ENCODE measurements around the gene EFNA2.
A peak's percentile ranks its signal among the peaks of the same experiment; 100 is the strongest.

Gene EFNA2

DNA sequence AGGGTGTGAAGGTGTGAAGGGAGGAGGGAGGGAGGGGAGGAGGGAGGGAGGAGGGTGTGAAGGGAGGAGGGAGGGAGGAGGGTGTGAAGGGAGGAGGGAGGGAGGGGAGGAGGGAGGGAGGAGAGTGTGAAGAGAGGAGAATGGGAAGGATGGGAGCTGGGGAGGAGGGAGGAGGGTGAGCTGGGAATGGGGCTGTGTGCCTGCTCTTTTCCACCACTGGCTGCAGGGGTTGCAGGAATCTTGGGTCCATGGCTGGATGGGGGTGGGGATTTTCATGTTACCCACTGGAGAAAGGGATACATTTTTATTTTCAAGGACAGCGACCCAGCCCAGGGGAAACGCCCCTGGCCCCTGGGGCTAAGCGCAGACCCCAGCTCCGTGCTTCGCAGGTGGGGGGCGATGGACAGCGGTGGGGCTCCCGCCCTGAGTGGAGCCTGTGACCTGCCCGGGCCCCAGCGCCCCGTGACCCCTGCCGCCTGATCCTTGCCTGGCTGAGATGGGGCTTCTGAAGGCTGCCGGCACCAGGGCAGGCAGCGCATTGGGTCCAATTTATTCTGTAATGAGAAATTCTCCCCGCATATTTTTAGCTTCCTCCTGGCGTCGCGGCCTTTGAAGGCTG is 3.0 kb upstream of the EFNA2 start:
- Histone ChIP-seq H3K4me1 (ENCODE audit: insufficient read depth, low read length) (no peaks in the 10 kb centered on the region), H3K27me3 (ENCODE audit: insufficient read depth, low read length) (peaks cover 22% of the 10 kb centered on the region), H3K9me3 (ENCODE audit: insufficient read depth, low read depth, low read length) (no peaks in the 10 kb centered on the region), H3K27ac (ENCODE audit: low read depth, low read length) (no peak overlapping the region), H3K4me3 (ENCODE audit: low read length) (no peak overlapping the region), H3K36me3 (ENCODE audit: insufficient read depth, low read length) (peaks cover 10% of the 10 kb centered on the region; the same call in 1 of the 2 replicates), H3K9ac (ENCODE audit: low read depth, low read length) (no peak overlapping the region)
- WGBS = 83% methylated on average over 18 of the region's 18 CpGs

DNA sequence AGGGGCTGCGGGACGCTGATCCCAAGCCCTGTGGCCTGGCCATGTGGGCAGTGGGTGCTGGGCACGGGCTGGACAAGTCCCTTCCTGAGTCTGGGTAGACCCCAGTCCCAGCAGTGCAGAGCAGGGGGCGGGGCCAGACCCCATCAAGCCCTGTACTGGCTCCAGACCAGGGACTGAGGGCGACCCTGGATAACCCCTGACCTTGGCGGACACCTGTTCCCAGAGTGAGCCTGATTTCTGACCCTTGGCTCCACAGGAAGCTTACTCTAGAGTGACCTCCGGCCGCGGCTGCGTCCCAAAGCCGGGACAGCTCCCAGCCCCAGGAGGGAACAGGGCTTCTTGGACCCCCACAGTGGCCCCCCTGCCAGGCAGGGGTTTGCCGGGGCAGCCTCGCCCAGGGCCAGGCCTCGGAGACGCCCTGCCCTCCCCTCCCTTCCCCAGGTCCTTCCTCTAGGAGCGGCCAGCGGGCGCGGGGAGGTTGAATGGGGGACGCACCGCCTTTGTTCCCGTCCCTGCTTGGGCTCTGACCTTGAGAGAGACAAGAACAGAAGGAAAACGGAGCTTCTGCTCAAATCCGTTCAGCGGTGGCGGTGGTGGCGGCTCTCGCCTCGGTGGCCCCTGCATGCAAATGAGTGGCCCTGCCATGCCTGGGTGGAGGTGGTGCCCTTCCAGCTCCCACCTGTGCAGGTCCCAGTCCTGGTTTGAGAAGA is 2.3 kb upstream of the EFNA2 start:
- H3K27me3 ChIP-seq (ENCODE audit: insufficient read depth, low read length) = peaks cover 22% of the 10 kb centered on the region
- no peak overlapping the region for H3K4me3 ChIP-seq (ENCODE audit: low read length)
- H3K4me1 ChIP-seq (ENCODE audit: insufficient read depth, low read length) = no peaks in the 10 kb centered on the region
- H3K27ac ChIP-seq (ENCODE audit: low read depth, low read length) = no peak overlapping the region
- 76% methylated on average over 29 of the region's 29 CpGs for WGBS
- no peaks in the 10 kb centered on the region for H3K9me3 ChIP-seq (ENCODE audit: insufficient read depth, low read depth, low read length)
- no peak overlapping the region for H3K9ac ChIP-seq (ENCODE audit: low read depth, low read length)
- H3K36me3 ChIP-seq (ENCODE audit: insufficient read depth, low read length) = peaks cover 10% of the 10 kb centered on the region; the same call in 1 of the 2 replicates

DNA sequence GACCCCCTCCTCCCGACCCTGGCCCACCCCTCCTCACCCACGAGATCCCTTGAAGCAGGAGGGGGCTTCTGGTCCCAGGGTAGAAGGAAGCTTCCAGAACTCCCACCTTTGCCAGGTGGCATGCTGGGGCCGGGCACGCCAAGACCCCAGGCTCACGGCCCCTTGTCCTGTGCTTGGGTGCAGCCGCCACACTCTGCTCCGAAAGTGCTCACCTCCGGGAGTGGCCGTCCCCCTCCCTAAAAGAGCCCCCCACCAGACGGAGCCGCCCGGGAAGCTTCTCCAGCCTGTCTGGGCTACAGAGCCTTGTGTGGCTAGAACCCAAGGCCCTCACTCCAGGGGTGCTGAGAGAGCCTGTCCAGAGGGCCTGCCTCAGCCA is 1.8 kb upstream of the EFNA2 start:
- Histone ChIP-seq H3K27ac (ENCODE audit: low read depth, low read length) (no peak overlapping the region), H3K4me1 (ENCODE audit: insufficient read depth, low read length) (no peaks in the 10 kb centered on the region), H3K4me3 (ENCODE audit: low read length) (no peak overlapping the region), H3K9me3 (ENCODE audit: insufficient read depth, low read depth, low read length) (no peaks in the 10 kb centered on the region), H3K9ac (ENCODE audit: low read depth, low read length) (no peak overlapping the region), H3K27me3 (ENCODE audit: insufficient read depth, low read length) (peaks cover 22% of the 10 kb centered on the region), H3K36me3 (ENCODE audit: insufficient read depth, low read length) (peaks cover 7% of the 10 kb centered on the region; the same call in 1 of the 2 replicates)
- WGBS = 83% methylated on average over 12 of the region's 12 CpGs

DNA sequence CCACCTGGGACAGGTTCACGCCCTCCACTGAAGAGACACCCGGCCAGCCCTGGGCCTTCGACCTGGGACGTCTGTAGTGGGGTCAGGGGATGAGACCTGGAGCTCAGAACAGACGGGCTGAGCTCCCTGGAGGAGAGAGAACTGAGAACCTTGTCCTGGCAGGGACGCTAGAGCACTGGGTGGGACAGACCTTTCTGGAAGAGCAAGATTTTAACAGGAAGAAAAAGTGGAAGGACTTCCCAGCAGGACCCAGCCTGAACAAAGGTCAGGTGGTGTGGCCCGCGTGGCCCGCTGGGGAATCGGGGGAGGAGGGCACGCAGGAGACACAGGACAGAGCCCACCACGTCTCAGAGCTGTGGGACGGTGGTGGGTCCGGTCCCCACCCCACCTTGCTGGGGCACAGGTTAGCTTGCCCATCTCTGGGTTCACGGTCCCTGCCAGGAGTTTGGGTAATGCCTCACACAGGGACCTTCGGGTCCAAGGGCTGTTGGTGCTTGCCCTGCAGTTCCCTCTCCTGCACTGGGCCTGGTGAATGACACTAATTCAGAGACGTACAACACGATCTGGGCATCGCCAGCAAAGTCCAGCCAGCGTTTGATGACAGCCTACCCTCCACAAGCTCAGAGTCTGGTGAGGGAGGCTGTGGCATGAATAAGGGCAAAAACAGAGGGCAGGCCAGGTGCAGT is 1.2 kb upstream of the EFNA2 start:
- 81% methylated on average over 20 of the region's 20 CpGs for WGBS
- H3K9ac ChIP-seq (ENCODE audit: low read depth, low read length) = 0 out of 2 replicates have a peak overlapping the region, but pooled peaks have one; percentile 17
- H3K4me1 ChIP-seq (ENCODE audit: insufficient read depth, low read length) = no peaks in the 10 kb centered on the region
- no peak overlapping the region for H3K27ac ChIP-seq (ENCODE audit: low read depth, low read length)
- H3K36me3 ChIP-seq (ENCODE audit: insufficient read depth, low read length) = peaks cover 2% of the 10 kb centered on the region; the same call in 1 of the 2 replicates
- peaks cover 22% of the 10 kb centered on the region for H3K27me3 ChIP-seq (ENCODE audit: insufficient read depth, low read length)
- H3K4me3 ChIP-seq (ENCODE audit: low read length) = no peak overlapping the region
- no peaks in the 10 kb centered on the region for H3K9me3 ChIP-seq (ENCODE audit: insufficient read depth, low read depth, low read length)

DNA sequence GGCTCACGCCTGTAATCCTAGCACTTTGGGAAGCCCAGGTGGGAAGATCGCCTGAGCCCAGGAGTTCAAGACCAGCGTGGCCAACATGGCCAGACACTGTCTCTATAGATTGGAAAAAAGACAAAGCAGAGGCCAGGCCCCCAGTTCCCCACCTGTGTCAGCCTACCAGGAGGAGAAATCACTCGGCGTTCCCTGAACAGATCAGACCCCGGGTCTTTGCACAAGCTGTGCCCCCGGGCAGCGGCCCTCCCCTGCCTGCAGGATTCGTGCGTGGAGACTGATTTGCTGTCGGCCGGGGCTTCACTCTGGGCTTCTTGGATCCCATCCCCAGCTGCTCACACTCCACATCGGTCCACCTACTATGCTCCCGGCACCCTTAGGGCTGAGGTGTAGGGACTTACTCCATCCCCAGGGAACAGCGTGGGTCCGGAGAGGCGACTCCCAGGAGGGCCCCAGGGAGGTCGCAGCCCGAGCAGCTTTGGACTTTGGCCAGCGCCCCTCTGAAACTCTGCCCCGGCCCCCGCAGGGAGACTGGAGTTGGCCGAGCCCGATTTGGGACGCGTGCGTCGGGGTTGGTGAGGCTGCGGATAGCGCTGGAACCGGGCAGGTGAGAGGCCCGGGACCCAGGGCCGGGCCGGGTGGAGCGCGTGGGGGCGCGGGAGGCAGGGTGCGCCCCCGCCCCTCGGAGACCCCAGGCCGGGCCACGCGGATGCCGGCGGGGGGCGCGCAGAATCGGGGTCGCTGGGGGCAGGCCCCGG is 515 bp upstream of the EFNA2 start:
- Histone ChIP-seq H3K4me3 (ENCODE audit: low read length) (peak overlapping the region; percentile 31), H3K9ac (ENCODE audit: low read depth, low read length) (peak overlapping the region; percentile 51; the same call in 1 of the 2 replicates), H3K4me1 (ENCODE audit: insufficient read depth, low read length) (no peaks in the 10 kb centered on the region), H3K36me3 (ENCODE audit: insufficient read depth, low read length) (no peaks in the 10 kb centered on the region), H3K27me3 (ENCODE audit: insufficient read depth, low read length) (peaks cover 22% of the 10 kb centered on the region), H3K27ac (ENCODE audit: low read depth, low read length) (no peak overlapping the region), H3K9me3 (ENCODE audit: insufficient read depth, low read depth, low read length) (no peaks in the 10 kb centered on the region)
- 22% methylated on average over 51 of the region's 51 CpGs for WGBS

DNA sequence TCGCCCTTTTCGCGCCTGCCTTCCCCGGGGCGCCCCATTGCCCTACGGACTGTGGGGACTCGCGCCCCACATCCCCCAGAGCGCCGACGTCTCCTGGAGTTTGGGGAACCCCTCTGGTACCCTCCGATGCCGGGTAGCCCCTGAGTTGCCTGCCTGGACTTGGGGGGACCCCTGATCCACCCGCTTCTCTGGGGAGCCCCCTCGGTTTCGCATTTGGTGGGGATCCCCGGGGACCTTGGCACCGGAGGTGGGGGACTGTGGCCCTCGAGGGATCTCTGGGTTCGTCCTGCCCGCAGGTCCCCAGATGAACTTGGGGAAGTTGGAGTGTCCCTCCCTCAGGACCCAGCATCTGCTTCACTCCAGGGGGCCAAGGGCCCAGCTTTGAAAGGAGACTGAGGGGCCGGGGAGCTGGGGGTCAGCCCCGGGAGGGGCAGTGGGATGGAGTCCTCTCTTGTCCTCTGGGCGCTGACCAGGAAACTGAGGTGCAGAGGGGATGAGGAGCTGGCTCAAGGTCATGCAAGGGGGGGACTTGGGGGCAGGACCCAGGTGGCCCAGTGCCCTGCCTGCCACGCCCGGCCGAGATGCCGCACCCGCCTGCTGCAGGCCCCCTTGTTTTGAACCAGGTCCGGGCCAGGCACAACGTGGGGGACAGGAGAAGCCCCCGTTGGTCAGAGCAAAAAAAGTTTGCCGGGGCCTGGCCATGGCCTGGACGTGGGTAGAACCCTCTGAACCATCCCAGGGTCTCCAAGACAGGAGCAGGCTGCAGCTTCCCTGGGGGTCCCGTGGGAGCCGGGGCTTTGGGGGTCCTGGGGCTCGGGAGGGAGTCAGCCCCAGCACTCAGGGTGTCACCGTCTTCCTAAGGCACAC is 1.0 kb downstream of the EFNA2 start:
- WGBS = 42% methylated on average over 38 of the region's 38 CpGs
- H3K9me3 ChIP-seq (ENCODE audit: insufficient read depth, low read depth, low read length) = no peaks in the 10 kb centered on the region
- peaks cover 22% of the 10 kb centered on the region for H3K27me3 ChIP-seq (ENCODE audit: insufficient read depth, low read length)
- H3K36me3 ChIP-seq (ENCODE audit: insufficient read depth, low read length) = no peaks in the 10 kb centered on the region
- H3K9ac ChIP-seq (ENCODE audit: low read depth, low read length) = peak overlapping the region; percentile 31; the same call in 1 of the 2 replicates
- H3K4me3 ChIP-seq (ENCODE audit: low read length) = peak overlapping the region; percentile 55
- no peak overlapping the region for H3K27ac ChIP-seq (ENCODE audit: low read depth, low read length)
- H3K4me1 ChIP-seq (ENCODE audit: insufficient read depth, low read length) = no peaks in the 10 kb centered on the region

DNA sequence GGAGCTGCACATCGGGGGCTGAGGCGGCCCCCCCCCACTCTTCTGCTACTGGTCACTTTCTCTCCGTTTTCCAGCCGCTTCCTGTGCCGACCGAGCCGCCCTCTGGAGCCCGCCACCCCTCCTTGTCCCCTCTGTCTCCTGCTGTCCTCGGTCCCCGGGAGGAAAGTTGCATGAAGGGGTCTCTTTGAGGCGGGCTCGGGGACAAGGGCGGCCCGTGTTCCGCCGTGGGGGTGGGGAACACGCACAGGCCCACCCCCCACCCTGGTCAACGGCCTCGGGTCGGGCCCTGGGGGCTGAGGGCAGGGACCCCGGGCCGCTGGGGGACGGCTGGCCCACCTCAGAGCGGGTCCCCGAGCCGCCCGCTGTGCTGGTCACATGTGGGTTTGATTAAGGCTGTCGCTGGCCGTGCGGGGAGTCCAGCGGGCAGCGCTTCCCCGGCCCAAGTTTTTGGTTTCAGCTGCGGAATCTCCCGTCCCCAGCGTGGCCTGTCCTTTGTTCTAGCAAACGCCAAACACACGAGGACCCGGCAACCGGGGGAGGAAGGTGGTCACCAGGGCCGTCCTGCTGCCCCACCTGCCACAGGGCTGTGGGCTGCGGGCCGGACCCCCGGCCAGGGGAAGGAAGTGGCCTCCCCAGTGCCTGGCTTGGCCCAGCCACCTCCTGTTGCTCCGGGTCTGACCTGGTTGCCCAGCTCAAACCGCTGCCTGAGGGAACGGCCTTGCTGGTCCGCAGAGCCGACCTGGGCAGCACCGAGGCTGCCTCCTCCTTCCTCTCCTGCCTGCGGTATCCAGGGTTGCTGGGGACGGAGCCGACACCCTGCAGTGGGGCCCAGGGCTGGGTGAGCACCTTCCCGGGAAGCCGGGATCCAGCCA is 1.9 kb downstream of the EFNA2 start:
- Histone ChIP-seq H3K4me1 (ENCODE audit: insufficient read depth, low read length) (no peaks in the 10 kb centered on the region), H3K27me3 (ENCODE audit: insufficient read depth, low read length) (peaks cover 22% of the 10 kb centered on the region), H3K36me3 (ENCODE audit: insufficient read depth, low read length) (no peaks in the 10 kb centered on the region), H3K9me3 (ENCODE audit: insufficient read depth, low read depth, low read length) (no peaks in the 10 kb centered on the region), H3K4me3 (ENCODE audit: low read length) (peak overlapping the region; percentile 55), H3K9ac (ENCODE audit: low read depth, low read length) (peak overlapping the region; percentile 40; the same call in 1 of the 2 replicates), H3K27ac (ENCODE audit: low read depth, low read length) (no peak overlapping the region)
- 53% methylated on average over 53 of the region's 55 CpGs for WGBS

DNA sequence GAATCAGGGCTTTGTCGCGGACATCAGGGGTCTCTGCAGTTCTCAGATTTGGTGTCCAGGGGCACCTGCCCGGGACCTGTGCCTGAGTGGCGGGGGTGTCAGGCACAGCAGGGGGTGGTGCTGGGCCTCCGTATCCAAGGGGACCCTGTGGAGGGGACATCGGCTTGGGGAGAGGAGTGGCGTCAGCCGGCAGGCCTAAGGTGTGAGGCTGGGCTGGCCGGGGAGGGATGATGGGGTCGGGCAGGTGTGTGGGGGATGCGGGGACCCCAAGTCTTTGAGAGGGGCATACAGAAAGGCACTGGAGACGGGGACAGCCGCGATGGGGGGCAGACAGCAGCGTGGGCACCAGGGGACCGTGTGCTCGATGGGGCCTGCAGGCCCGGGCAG is 2.5 kb downstream of the EFNA2 start:
- no peak overlapping the region for H3K4me3 ChIP-seq (ENCODE audit: low read length)
- H3K9me3 ChIP-seq (ENCODE audit: insufficient read depth, low read depth, low read length) = no peaks in the 10 kb centered on the region
- H3K9ac ChIP-seq (ENCODE audit: low read depth, low read length) = no peak overlapping the region
- no peaks in the 10 kb centered on the region for H3K36me3 ChIP-seq (ENCODE audit: insufficient read depth, low read length)
- H3K27me3 ChIP-seq (ENCODE audit: insufficient read depth, low read length) = peaks cover 22% of the 10 kb centered on the region
- 90% methylated on average over 18 of the region's 18 CpGs for WGBS
- no peaks in the 10 kb centered on the region for H3K4me1 ChIP-seq (ENCODE audit: insufficient read depth, low read length)
- H3K27ac ChIP-seq (ENCODE audit: low read depth, low read length) = no peak overlapping the region

DNA sequence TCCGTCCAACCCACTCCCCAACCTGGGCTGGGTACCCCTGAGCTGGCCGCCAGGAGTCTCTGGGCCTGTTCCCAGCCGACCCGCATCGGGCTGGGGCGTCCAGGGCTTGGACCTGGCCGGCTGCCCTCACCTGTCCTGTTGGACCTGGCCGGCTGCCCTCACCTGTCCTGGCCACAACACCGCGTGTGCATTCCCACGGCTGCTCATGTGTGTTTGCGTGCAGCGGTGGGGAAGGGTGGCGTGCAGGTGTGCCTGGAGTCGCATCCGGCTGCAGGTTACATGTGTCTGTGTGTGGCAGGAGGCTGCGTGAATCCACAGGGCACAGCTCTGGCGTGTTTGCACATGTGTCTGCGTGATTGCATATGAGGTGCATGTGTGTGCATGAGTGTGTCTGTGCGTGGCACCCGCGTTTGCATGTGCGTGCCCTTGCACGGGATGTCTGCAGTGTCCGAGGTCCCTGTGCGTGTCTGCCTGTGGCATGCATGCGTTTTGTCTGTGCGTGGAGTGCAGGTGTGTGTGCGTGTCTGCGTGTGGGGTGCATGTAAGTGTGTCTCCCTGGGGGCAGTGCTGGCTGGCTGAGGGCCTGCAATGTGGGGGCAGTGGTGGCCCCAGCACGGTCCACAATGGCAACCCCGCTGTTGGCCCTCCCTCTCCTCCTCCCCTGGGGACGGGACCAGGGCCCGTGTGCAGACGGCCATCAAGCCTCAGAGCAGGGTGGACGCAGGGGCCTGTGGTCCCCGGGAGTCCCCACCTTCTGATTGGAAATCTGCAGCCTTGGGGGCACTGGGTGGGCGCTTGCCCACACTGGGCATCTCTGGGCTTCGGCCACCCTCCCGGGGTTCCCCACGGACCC is 3.4 kb downstream of the EFNA2 start:
- H3K27me3 ChIP-seq (ENCODE audit: insufficient read depth, low read length) = peaks cover 21% of the 10 kb centered on the region
- no peak overlapping the region for H3K4me3 ChIP-seq (ENCODE audit: low read length)
- H3K9me3 ChIP-seq (ENCODE audit: insufficient read depth, low read depth, low read length) = no peaks in the 10 kb centered on the region
- WGBS = 94% methylated on average over 41 of the region's 41 CpGs
- H3K27ac ChIP-seq (ENCODE audit: low read depth, low read length) = no peak overlapping the region
- H3K4me1 ChIP-seq (ENCODE audit: insufficient read depth, low read length) = no peaks in the 10 kb centered on the region
- no peak overlapping the region for H3K9ac ChIP-seq (ENCODE audit: low read depth, low read length)
- H3K36me3 ChIP-seq (ENCODE audit: insufficient read depth, low read length) = no peaks in the 10 kb centered on the region

Data from HUES64 (cell line).